Measurements from ENCODE around the gene DBNL. TPM values are rescaled to one million over a fixed set of nuclear protein-coding genes. Genes with fewer than 3 reads are reported as not detected.
"Not testable (repeated sequence)": the region's sequence is repeated elsewhere in the genome, so short reads cannot be mapped to it uniquely, and the experiment has no call there.

Gene DBNL
- total RNA-seq (2013): 273 TPM
- polyA plus RNA-seq (100 to 1,000 TPM; 228 to 321 (median 304) TPM), polyA minus RNA-seq (156 and 279 TPM in 2 replicates), total RNA-seq (55.1 to 296 (median 207) reads per million in 11 experiments)

DNA sequence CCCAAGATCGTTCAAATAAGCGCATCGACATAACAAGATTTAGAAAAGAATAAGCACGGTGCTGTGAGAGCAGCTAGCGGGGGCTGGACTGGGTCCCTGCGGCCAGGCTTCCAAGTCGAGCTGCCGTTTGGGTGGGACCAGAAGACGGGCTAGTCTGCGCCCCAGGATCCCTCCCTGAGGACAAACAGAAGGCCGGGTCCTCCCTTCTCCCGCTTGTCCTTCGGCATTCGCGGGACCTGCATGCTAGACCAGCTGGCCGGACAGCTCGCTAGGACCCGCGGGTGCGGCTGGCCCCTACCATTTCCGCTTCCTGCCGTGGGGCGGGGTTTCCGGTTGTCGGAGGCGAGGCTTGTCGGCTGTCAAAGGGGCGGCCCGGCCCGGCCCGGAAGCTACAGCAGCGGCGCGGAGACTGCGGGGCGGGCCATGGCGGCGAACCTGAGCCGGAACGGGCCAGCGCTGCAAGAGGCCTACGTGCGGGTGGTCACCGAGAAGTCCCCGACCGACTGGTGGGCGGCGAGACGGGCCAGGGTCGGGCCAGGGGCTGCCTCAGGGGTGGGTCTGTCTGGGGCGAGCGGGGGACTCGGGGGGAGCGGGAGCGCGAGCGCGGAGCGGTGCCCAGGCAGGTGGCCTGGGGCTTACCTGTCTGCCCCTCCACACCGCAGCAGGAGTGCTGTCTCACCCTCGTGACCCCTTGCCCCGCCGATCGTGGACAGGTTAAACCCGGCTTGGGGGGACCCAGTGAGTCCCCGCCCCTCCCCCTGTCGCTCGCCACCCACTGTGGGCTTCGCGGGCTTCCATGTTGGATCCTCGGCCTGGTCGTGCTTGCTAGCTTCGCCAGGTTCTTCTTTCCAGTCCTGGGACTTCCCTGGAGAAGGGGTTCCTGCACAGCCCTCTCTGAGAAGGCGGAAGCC, at the start of gene DBNL:
Gene DBNL (plus strand): TSS at position 388 of the 911 bp plus-strand sequence. CDS start 36 bp downstream, at position 424.
- peaks cover 44% of the 10 kb centered on the region for H3K4me1 Mint-ChIP-seq
- H3K36me3 Mint-ChIP-seq: peaks cover 33 to 35% of the 10 kb centered on the region in 2 donors
- H3K36me3 ChIP-seq (replicated peaks in 1 of 2; ENCODE audit: control insufficient read depth in 1 of 2, insufficient read depth in 2 of 2, low read length in 2 of 2): peaks cover 5 to 6% of the 10 kb centered on the region in 2 donors
- H3K9me3 Mint-ChIP-seq: no peaks in the 10 kb centered on the region
- peak within 1 kb of the TSS; percentile 91 for H3K4me2 ChIP-seq (replicated peaks; ENCODE audit: extremely low read depth, low read length, poor library complexity, severe bottlenecking)
- peak within 1 kb of the TSS; percentile 84 to 90 for H3K4me3 Mint-ChIP-seq
- peaks cover 20% of the 10 kb centered on the region for H4K20me1 ChIP-seq (ENCODE audit: insufficient read depth, low read length)
- no peaks in the 10 kb centered on the region for H3K9me3 ChIP-seq (replicated peaks in 1 of 2; ENCODE audit: control insufficient read depth in 1 of 2, insufficient read depth in 1 of 2, low read length in 2 of 2)
- intact Hi-C loops (cut with micrococcal nuclease): loop anchor here (2.0 to 10.0 kb wide), 2 partner anchors 38 to 800 kb away; partner anchors contain the start of genes H2AZ2 (in 1 of the 2) and POLM (in 1 of the 2)
- H3K4me1 ChIP-seq (ENCODE audit: control insufficient read depth in 1 of 2, insufficient read depth in 2 of 2, low read length in 2 of 2): peaks cover 53 to 67% of the 10 kb centered on the region in 2 donors
- peak within 1 kb of the TSS; percentile 70 for H2AFZ ChIP-seq (ENCODE audit: insufficient read depth, low read depth, low read length, poor library complexity, severe bottlenecking)
- H3K27ac Mint-ChIP-seq: peak within 1 kb of the TSS; percentile 99 to 100 (median 99)
- peak; percentile 90 to 92 (median 91) for DNase-seq
- no peaks in the 10 kb centered on the region for H3K27me3 ChIP-seq (ENCODE audit: control insufficient read depth in 2 of 2, insufficient read depth in 2 of 2, low read length in 2 of 2)
- peaks cover 58% of the 10 kb centered on the region for H3K79me2 ChIP-seq (ENCODE audit: insufficient read depth, low read length)
- H3K4me3 ChIP-seq (replicated peaks in 1 of 3; ENCODE audit: low read depth in 2 of 3, low read length in 3 of 3): peak within 1 kb of the TSS; percentile 58 to 80 (median 72)
- H3K9ac ChIP-seq (ENCODE audit: insufficient read depth, low read length, poor library complexity, severe bottlenecking): peak within 1 kb of the TSS; percentile 100
- H3K27ac ChIP-seq (ENCODE audit: low read depth in 1 of 2, low read length in 2 of 2): peak within 1 kb of the TSS; percentile 94 to 97
- 0% methylated on average over 71 of the region's 74 CpGs for WGBS (ENCODE audit: insufficient coverage)
- TF ChIP-seq, protein P1, sequence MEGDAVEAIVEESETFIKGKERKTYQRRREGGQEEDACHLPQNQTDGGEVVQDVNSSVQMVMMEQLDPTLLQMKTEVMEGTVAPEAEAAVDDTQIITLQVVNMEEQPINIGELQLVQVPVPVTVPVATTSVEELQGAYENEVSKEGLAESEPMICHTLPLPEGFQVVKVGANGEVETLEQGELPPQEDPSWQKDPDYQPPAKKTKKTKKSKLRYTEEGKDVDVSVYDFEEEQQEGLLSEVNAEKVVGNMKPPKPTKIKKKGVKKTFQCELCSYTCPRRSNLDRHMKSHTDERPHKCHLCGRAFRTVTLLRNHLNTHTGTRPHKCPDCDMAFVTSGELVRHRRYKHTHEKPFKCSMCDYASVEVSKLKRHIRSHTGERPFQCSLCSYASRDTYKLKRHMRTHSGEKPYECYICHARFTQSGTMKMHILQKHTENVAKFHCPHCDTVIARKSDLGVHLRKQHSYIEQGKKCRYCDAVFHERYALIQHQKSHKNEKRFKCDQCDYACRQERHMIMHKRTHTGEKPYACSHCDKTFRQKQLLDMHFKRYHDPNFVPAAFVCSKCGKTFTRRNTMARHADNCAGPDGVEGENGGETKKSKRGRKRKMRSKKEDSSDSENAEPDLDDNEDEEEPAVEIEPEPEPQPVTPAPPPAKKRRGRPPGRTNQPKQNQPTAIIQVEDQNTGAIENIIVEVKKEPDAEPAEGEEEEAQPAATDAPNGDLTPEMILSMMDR (IDR thresholded peaks at IDR 0.05): no peak
- peaks cover 0 to 4% (median 0%) of the 10 kb centered on the region in 3 donors for H3K27me3 Mint-ChIP-seq (ENCODE audit: low read depth in 3 of 3)

DNA sequence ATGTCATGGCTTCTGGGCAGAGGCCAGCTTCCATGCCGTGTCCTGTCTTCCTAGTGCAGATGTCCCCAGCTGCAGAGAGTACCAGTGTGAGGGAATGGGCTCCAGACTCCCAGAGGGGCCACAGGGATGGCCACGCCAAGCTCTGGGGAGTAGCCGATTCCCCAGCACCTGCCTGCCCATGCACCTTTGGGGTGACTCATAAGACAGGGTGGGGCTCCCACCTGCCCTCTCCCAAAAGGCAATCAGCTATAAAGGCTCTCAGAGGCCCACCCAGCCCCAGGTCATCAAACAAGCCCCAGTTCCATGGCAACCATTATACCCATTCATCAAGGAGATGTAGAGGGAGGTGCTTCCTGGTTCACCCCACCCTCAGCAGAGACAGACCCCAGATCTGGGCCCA, 47.0 kb upstream of the DBNL start, which contains the start of gene SPDYE1:
Gene SPDYE1 (plus strand): TSS at position 366 of the 400 bp plus-strand sequence. CDS start 2,053 bp downstream, outside the sequence.
- H4K20me1 ChIP-seq (ENCODE audit: insufficient read depth, low read length); H3K27me3 ChIP-seq (ENCODE audit: control insufficient read depth in 2 of 2, insufficient read depth in 2 of 2, low read length in 2 of 2); H3K4me3 Mint-ChIP-seq; H3K4me3 ChIP-seq (replicated peaks in 1 of 3; ENCODE audit: low read depth in 2 of 3, low read length in 3 of 3); H2AFZ ChIP-seq (ENCODE audit: insufficient read depth, low read depth, low read length, poor library complexity, severe bottlenecking); H3K9ac ChIP-seq (ENCODE audit: insufficient read depth, low read length, poor library complexity, severe bottlenecking); DNase-seq; H3K9me3 Mint-ChIP-seq; H3K9me3 ChIP-seq (replicated peaks in 1 of 2; ENCODE audit: control insufficient read depth in 1 of 2, insufficient read depth in 1 of 2, low read length in 2 of 2); H3K36me3 ChIP-seq (replicated peaks in 1 of 2; ENCODE audit: control insufficient read depth in 1 of 2, insufficient read depth in 2 of 2, low read length in 2 of 2); H3K4me1 Mint-ChIP-seq; intact Hi-C loops (cut with micrococcal nuclease); H3K79me2 ChIP-seq (ENCODE audit: insufficient read depth, low read length); H3K27ac ChIP-seq (ENCODE audit: low read depth in 1 of 2, low read length in 2 of 2); H3K4me2 ChIP-seq (replicated peaks; ENCODE audit: extremely low read depth, low read length, poor library complexity, severe bottlenecking); H3K27me3 Mint-ChIP-seq (ENCODE audit: low read depth in 3 of 3); H3K4me1 ChIP-seq (ENCODE audit: control insufficient read depth in 1 of 2, insufficient read depth in 2 of 2, low read length in 2 of 2); H3K27ac Mint-ChIP-seq: not testable (repeated sequence)
- WGBS (ENCODE audit: insufficient coverage): no CpG with 5 or more reads among the region's 3 CpGs
- H3K36me3 Mint-ChIP-seq: peaks cover 0 to 22% of the 10 kb centered on the region in 2 donors

DNA sequence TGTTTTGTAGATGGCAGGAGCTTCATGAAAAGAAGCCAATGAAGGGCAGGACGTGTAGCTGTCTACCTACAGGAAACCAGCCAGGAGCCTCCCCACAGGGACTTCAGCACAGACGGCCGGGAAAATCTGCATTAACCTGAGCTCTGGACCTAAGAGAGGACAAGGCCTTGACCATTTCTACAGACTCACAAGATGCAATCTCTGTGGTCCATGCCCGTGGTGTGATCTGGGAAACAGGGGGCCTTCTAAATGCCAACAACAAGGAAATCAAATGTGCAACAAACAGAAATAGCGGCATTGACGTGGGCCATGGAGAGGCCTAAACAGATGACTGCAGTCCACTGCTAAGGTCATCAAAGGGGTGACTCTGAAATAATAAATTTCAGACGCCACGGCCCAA, 32.4 kb upstream of the DBNL start:
- H2AFZ ChIP-seq (ENCODE audit: insufficient read depth, low read depth, low read length, poor library complexity, severe bottlenecking); H3K27ac ChIP-seq (ENCODE audit: low read depth in 1 of 2, low read length in 2 of 2); H3K4me3 ChIP-seq (replicated peaks in 1 of 3; ENCODE audit: low read depth in 2 of 3, low read length in 3 of 3); H3K9me3 ChIP-seq (replicated peaks in 1 of 2; ENCODE audit: control insufficient read depth in 1 of 2, insufficient read depth in 1 of 2, low read length in 2 of 2); H3K4me2 ChIP-seq (replicated peaks; ENCODE audit: extremely low read depth, low read length, poor library complexity, severe bottlenecking); H3K27ac Mint-ChIP-seq; DNase-seq; H3K27me3 Mint-ChIP-seq (ENCODE audit: low read depth in 3 of 3); H3K9me3 Mint-ChIP-seq; H3K9ac ChIP-seq (ENCODE audit: insufficient read depth, low read length, poor library complexity, severe bottlenecking); H3K4me1 ChIP-seq (ENCODE audit: control insufficient read depth in 1 of 2, insufficient read depth in 2 of 2, low read length in 2 of 2); intact Hi-C loops (cut with micrococcal nuclease); H4K20me1 ChIP-seq (ENCODE audit: insufficient read depth, low read length); H3K27me3 ChIP-seq (ENCODE audit: control insufficient read depth in 2 of 2, insufficient read depth in 2 of 2, low read length in 2 of 2); H3K4me3 Mint-ChIP-seq; H3K4me1 Mint-ChIP-seq; H3K79me2 ChIP-seq (ENCODE audit: insufficient read depth, low read length): not testable (repeated sequence)
- 100% methylated on average over 2 of the region's 8 CpGs for WGBS (ENCODE audit: insufficient coverage)
- H3K36me3 ChIP-seq (replicated peaks in 1 of 2; ENCODE audit: control insufficient read depth in 1 of 2, insufficient read depth in 2 of 2, low read length in 2 of 2): peaks cover 20% of the 10 kb centered on the region in 2 donors
- peaks cover 25 to 39% of the 10 kb centered on the region in 2 donors for H3K36me3 Mint-ChIP-seq
